ENCODE data around the gene SSB.

- no peak for TF ChIP-seq POLR2A (IDR thresholded peaks at IDR 0.05)
- TF ChIP-seq, protein P1, sequence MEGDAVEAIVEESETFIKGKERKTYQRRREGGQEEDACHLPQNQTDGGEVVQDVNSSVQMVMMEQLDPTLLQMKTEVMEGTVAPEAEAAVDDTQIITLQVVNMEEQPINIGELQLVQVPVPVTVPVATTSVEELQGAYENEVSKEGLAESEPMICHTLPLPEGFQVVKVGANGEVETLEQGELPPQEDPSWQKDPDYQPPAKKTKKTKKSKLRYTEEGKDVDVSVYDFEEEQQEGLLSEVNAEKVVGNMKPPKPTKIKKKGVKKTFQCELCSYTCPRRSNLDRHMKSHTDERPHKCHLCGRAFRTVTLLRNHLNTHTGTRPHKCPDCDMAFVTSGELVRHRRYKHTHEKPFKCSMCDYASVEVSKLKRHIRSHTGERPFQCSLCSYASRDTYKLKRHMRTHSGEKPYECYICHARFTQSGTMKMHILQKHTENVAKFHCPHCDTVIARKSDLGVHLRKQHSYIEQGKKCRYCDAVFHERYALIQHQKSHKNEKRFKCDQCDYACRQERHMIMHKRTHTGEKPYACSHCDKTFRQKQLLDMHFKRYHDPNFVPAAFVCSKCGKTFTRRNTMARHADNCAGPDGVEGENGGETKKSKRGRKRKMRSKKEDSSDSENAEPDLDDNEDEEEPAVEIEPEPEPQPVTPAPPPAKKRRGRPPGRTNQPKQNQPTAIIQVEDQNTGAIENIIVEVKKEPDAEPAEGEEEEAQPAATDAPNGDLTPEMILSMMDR (IDR thresholded peaks at IDR 0.05) = no peak
These were observed 25.3 kb downstream of the SSB start for GRCh38 chr2:169823996-169824372.
